SK-N-SH (cell line): ENCODE measurements around the gene TASP1. TPM values are rescaled to one million over a fixed set of nuclear protein-coding genes. Genes with fewer than 3 reads are reported as not detected.

Source experiments
- CTCF ChIA-PET: fragments of 300-600, 350-600 bp; formaldehyde crosslinking; extraction: SDS; loops from one replicate; lab custom pipeline; 2021; lab: Yijun Ruan, JAX
- POLR2A ChIA-PET: fragments of 350-600 bp; sonication (Branson Sonifier 250); formaldehyde crosslinking; extraction: SDS; loops from one replicate; lab custom pipeline; 2020; ENCODE audit warnings: antibody characterized with exemption, inconsistent platforms; lab: Yijun Ruan, JAX
- DNase-seq: peaks from one replicate; pipeline ENCODE4 v3.0.0; 2012
- H2AFZ ChIP-seq: fragments of 200-600 bp; sonication (generic); 2 replicates; pipeline ENCODE4 v1.8.1; 2016; ENCODE audit warnings: antibody characterized with exemption, mild to moderate bottlenecking, low read depth
- H3F3A ChIP-seq: fragments of 200-600 bp; sonication (generic); replicated peaks from 2 replicates; pipeline ENCODE3; 2016; ENCODE audit warnings: antibody characterized with exemption, mild to moderate bottlenecking; ENCODE audit not compliant: insufficient read depth
- H3K27ac ChIP-seq, 2 experiments: fragments of 200-500 bp in 1 of 2; fragments of 200-600 bp in 1 of 2; sonication (Bioruptor generic) in 1 of 2; sonication (generic), shearing (Covaris generic) in 1 of 2; 2 replicates each; pipeline versions ENCODE4 v1.5.1 to v1.6.1; 2014 to 2016; ENCODE audit warnings: low read depth in 2 of 2, inconsistent platforms in 1 of 2, low read length in 1 of 2, mild to moderate bottlenecking in 1 of 2, mixed read lengths in 1 of 2
- H3K27me3 ChIP-seq: fragments of 200-600 bp; sonication (generic), shearing (Covaris generic); 2 replicates; pipeline ENCODE4 v1.6.1; 2016; ENCODE audit warnings: mixed run types; ENCODE audit not compliant: insufficient read depth
- H3K36me3 ChIP-seq, 2 experiments: fragments of 200-500 bp in 1 of 2; fragments of 200-600 bp in 1 of 2; sonication (Bioruptor generic) in 1 of 2; sonication (generic) in 1 of 2; replicated peaks in 1 of 2; 2 replicates each; pipeline versions ENCODE3 to v1.5.1; 2014 to 2016; ENCODE audit warnings: low read length in 1 of 2, mild to moderate bottlenecking in 1 of 2; ENCODE audit not compliant: insufficient read depth in 2 of 2, control insufficient read depth in 1 of 2
- H3K4me1 ChIP-seq, 2 experiments: fragments of 200-500 bp in 1 of 2; fragments of 200-600 bp in 1 of 2; sonication (Bioruptor generic) in 1 of 2; sonication (generic), shearing (Covaris generic) in 1 of 2; 2 replicates each; pipeline versions ENCODE4 v1.5.1 to v1.6.1; 2014 to 2016; ENCODE audit warnings: low read depth in 1 of 2, low read length in 1 of 2, mixed run types in 1 of 2; ENCODE audit not compliant: insufficient read depth in 2 of 2, control insufficient read depth in 1 of 2
- H3K4me2 ChIP-seq: fragments of 200-600 bp; sonication (generic), shearing (Covaris generic); 2 replicates; pipeline ENCODE4 v1.6.1; 2017; ENCODE audit warnings: mixed run types
- H3K4me3 ChIP-seq, 2 experiments: fragments of 200-500 bp in 1 of 2; fragments of 200-600 bp in 1 of 2; sonication (Bioruptor generic) in 1 of 2; sonication (generic), shearing (Covaris generic) in 1 of 2; 2 replicates each; pipeline versions ENCODE4 v1.5.1 to v1.8.1; 2014 to 2016; ENCODE audit warnings: low read depth in 2 of 2, inconsistent platforms in 1 of 2, low read length in 1 of 2, mild to moderate bottlenecking in 1 of 2, mixed read lengths in 1 of 2, moderate library complexity in 1 of 2
- H3K79me2 ChIP-seq: fragments of 200-600 bp; sonication (generic); 2 replicates; pipeline ENCODE4 v1.8.1; 2017; ENCODE audit warnings: mild to moderate bottlenecking; ENCODE audit not compliant: insufficient read depth
- H3K9ac ChIP-seq: fragments of 200-600 bp; sonication (generic); 2 replicates; pipeline ENCODE4 v1.6.1; 2017; ENCODE audit warnings: mixed run types
- H3K9me2 ChIP-seq: fragments of 200-600 bp; sonication (generic); 2 replicates; pipeline ENCODE4 v1.6.1; 2017; ENCODE audit warnings: mixed run types
- H3K9me3 ChIP-seq: fragments of 200-600 bp; sonication (generic); 2 replicates; pipeline ENCODE4 v1.6.1; 2017; ENCODE audit warnings: mixed run types, mild to moderate bottlenecking, moderate library complexity
- H4K20me1 ChIP-seq: fragments of 200-600 bp; sonication (generic); 2 replicates; pipeline ENCODE4 v1.6.1; 2017; ENCODE audit warnings: mild to moderate bottlenecking, mixed run types; ENCODE audit not compliant: insufficient read depth
- CHD2 ChIP-seq: fragments of 150-350 bp; IDR thresholded peaks from 2 replicates; pipeline ENCODE4 v1.6.1; 2018; ENCODE audit warnings: low read length; ENCODE audit not compliant: partially characterized antibody
- ELF1 ChIP-seq: IDR thresholded peaks from 2 replicates; pipeline ENCODE4 v1.4.0; 2012
- EP300 ChIP-seq, 2 experiments: IDR thresholded peaks; 2 replicates each; pipeline versions ENCODE4 v1.4.0 to v1.6.1; 2012; ENCODE audit warnings: borderline replicate concordance in 1 of 2, low read depth in 1 of 2, low read length in 1 of 2
- FOXJ3 ChIP-seq: sonication (generic); formaldehyde crosslinking; IDR thresholded peaks from 2 replicates; pipeline ENCODE4 v1.5.1; 2020; ENCODE audit warnings: mild to moderate bottlenecking, missing genetic modification reagents
- GABPA ChIP-seq: IDR thresholded peaks from 2 replicates; pipeline ENCODE4 v1.4.0; 2012; ENCODE audit warnings: low read depth, mild to moderate bottlenecking
- MAX ChIP-seq: IDR thresholded peaks from 2 replicates; pipeline ENCODE4 v1.4.0; 2012; ENCODE audit warnings: low read depth
- MEF2A ChIP-seq: IDR thresholded peaks from 2 replicates; pipeline ENCODE4 v1.4.0; 2012; ENCODE audit warnings: low read depth, borderline replicate concordance
- MXI1 ChIP-seq: IDR thresholded peaks from 2 replicates; pipeline ENCODE4 v1.6.1; 2012; ENCODE audit warnings: mild to moderate bottlenecking, low read depth, low read length, improper control_type of control experiment
- NRF1 ChIP-seq: IDR thresholded peaks from 2 replicates; pipeline ENCODE4 v1.6.1; 2012; ENCODE audit warnings: low read depth, mild to moderate bottlenecking, low read length
- PBX3 ChIP-seq: IDR thresholded peaks from 2 replicates; pipeline ENCODE4; 2012
- POLR2AphosphoS5 ChIP-seq: IDR thresholded peaks from 2 replicates; pipeline ENCODE4 v1.6.1; 2012; ENCODE audit warnings: low read depth, low read length
- RAD21 ChIP-seq: IDR thresholded peaks from 2 replicates; pipeline ENCODE4 v1.6.1; 2012; ENCODE audit warnings: mild to moderate bottlenecking, low read length
- RXRA ChIP-seq: IDR thresholded peaks from 2 replicates; pipeline ENCODE4 v1.4.0; 2012; ENCODE audit warnings: low read depth, mild to moderate bottlenecking, borderline replicate concordance
- SIN3A ChIP-seq: IDR thresholded peaks from 2 replicates; pipeline ENCODE4 v1.6.1; 2012; ENCODE audit warnings: low read depth, mild to moderate bottlenecking, low read length, moderate library complexity, borderline replicate concordance
- SMC3 ChIP-seq: IDR thresholded peaks from 2 replicates; pipeline ENCODE4 v1.6.1; 2012; ENCODE audit warnings: low read depth, low read length, improper control_type of control experiment
- TAF1 ChIP-seq: IDR thresholded peaks from 2 replicates; pipeline ENCODE4 v1.6.1; 2012; ENCODE audit warnings: low read depth, mild to moderate bottlenecking, low read length, moderate library complexity, borderline replicate concordance
- TCF12 ChIP-seq: IDR thresholded peaks from 2 replicates; pipeline ENCODE4 v1.4.0; 2012
- TEAD4 ChIP-seq: IDR thresholded peaks from 2 replicates; pipeline ENCODE4 v1.4.0; 2012; ENCODE audit warnings: mild to moderate bottlenecking, borderline replicate concordance; ENCODE audit not compliant: insufficient read depth
- USF1 ChIP-seq: IDR thresholded peaks from 2 replicates; pipeline ENCODE4 v1.4.0; 2012; ENCODE audit warnings: low read depth, borderline replicate concordance
- USF2 ChIP-seq: fragments of 150-350 bp; IDR thresholded peaks from 2 replicates; pipeline ENCODE4 v1.6.1; 2017; ENCODE audit warnings: antibody characterized with exemption, low read length, low read depth, borderline replicate concordance
- YY1 ChIP-seq: IDR thresholded peaks from 2 replicates; pipeline ENCODE4 v1.4.0; 2012; ENCODE audit warnings: low read depth, mild to moderate bottlenecking
- ZBTB33 ChIP-seq: IDR thresholded peaks from 2 replicates; pipeline ENCODE4 v1.4.0; 2012; ENCODE audit warnings: low read depth, borderline replicate concordance
- WGBS: methylation state at CpG from one replicate; pipeline ENCODE4 v1.1.6; 2017; ENCODE audit warnings: low lambda C conversion rate; 5-methylcytosine and 5-hydroxymethylcytosine counted together
- polyA plus RNA-seq, 3 experiments: library from polyadenylated mRNA; depleted of rRNA; stranded (reverse); fragments of >200 nt; gene quantifications; 2 replicates each; pipeline ENCODE4 v1.2.3, GENCODE V29; 2012

The TASP1 gene
- polyA plus RNA-seq, 1 of the 3 experiments (the other 2 are of a cell fraction), result 5.9 TPM

- no peak for TF ChIP-seq SIN3A
- no peak for TF ChIP-seq USF2
- TF ChIP-seq TEAD4, result no peak
- TF ChIP-seq RAD21, result no peak
- no peak for TF ChIP-seq EP300 (IDR thresholded peaks at IDR 0.05; ENCODE audit: borderline replicate concordance in 1 of 2, low read depth in 1 of 2, low read length in 1 of 2)
- no peak for TF ChIP-seq USF1
These were observed 57.3 kb downstream of the TASP1 start (continued) for GRCh38 chr20:13581451-13581850.

GRCh38 chr20:13580707-13581106, 58.0 kb downstream of the TASP1 start:
- Histone ChIP-seq H3K79me2 (no peaks in the 10 kb centered on the region), H3K9me3 (no peaks in the 10 kb centered on the region; the same call in none of the 2 replicates), H3K9me2 (no peaks in the 10 kb centered on the region), H3K27ac (no peak overlapping the region), H3K4me1 (no peaks in the 10 kb centered on the region), H3K9ac (no peak overlapping the region), H3K36me3 (peaks cover 18 to 21% of the 10 kb centered on the region in 2 experiments), H3K27me3 (no peaks in the 10 kb centered on the region), H3F3A (no peaks in the 10 kb centered on the region), H2AFZ (no peak overlapping the region), H3K4me2 (no peak overlapping the region), H3K4me3 (no peak overlapping the region), H4K20me1 (no peaks in the 10 kb centered on the region)
- TF ChIP-seq YY1, result no peak
- TF ChIP-seq PBX3, result no peak
- no peak for TF ChIP-seq RAD21
- TF ChIP-seq FOXJ3, result no peak
- TF ChIP-seq MXI1, result no peak
- no peak for TF ChIP-seq POLR2AphosphoS5
- TF ChIP-seq USF2, result no peak
- TF ChIP-seq MEF2A, result no peak
- no peak for TF ChIP-seq MAX
- TF ChIP-seq ZBTB33, result no peak
- no peak for TF ChIP-seq NRF1
- no peak for TF ChIP-seq TAF1
- TF ChIP-seq TCF12, result no peak
- no peak for TF ChIP-seq GABPA
- no peak for TF ChIP-seq TEAD4
- TF ChIP-seq SMC3, result no peak
- TF ChIP-seq RXRA, result no peak
- TF ChIP-seq ELF1, result no peak
- no peak for TF ChIP-seq CHD2
- ChIA-PET POLR2A (interaction anchor here (0.6 kb wide), 1 partner anchor 537 kb away, joined by 3 read pairs; no protein-coding TSS in a partner anchor), CTCF (interaction anchor here (0.6 to 1.3 kb wide), 2 partner anchors 14 to 35 kb away, joined by 3 to 4 read pairs; no protein-coding TSS in a partner anchor)
- no peak for DNase-seq
- WGBS, result 96% methylated on average over 5 of the region's 5 CpGs
